GM19328 (cell line): Measurements from ENCODE around the gene GPT2.

Source experiments
- ATAC-seq: cut with Tn5 transposase; IDR thresholded peaks from one replicate; pipeline ENCODE4 v1.9.1; 2021; ENCODE audit warnings: mild to moderate bottlenecking, moderate library complexity; ENCODE audit not compliant: unreplicated experiment

Gene GPT2

GRCh38 chr16:46895399-46896313 lies 11.5 kb downstream of the GPT2 start:
- ATAC-seq = no peak

- ATAC-seq = no peak
These were observed 12.3 kb downstream of the GPT2 start for GRCh38 chr16:46896314-46896968.

GRCh38 chr16:46897471-46897870 lies 13.3 kb downstream of the GPT2 start:
- no peak for ATAC-seq

GRCh38 chr16:46898006-46898405 lies 13.8 kb downstream of the GPT2 start:
- no peak for ATAC-seq

GRCh38 chr16:46899443-46900143 lies 15.4 kb downstream of the GPT2 start:
- no peak for ATAC-seq

GRCh38 chr16:46900455-46901235 lies 16.5 kb downstream of the GPT2 start:
- ATAC-seq = no peak

GRCh38 chr16:46901709-46902108 lies 17.5 kb downstream of the GPT2 start:
- ATAC-seq = no peak

GRCh38 chr16:46903255-46903905 lies 19.2 kb downstream of the GPT2 start:
- ATAC-seq = no peak

- ATAC-seq = no peak
These were observed 20.3 kb downstream of the GPT2 start for GRCh38 chr16:46904471-46904870.

GRCh38 chr16:46906360-46907060 lies 22.3 kb downstream of the GPT2 start:
- no peak for ATAC-seq

- ATAC-seq = no peak
These were observed 23.1 kb downstream of the GPT2 start for GRCh38 chr16:46907061-46907774.

GRCh38 chr16:46908540-46909372 lies 24.6 kb downstream of the GPT2 start:
- no peak for ATAC-seq

- no peak for ATAC-seq
These were observed 26.9 kb downstream of the GPT2 start for GRCh38 chr16:46911038-46911437.

GRCh38 chr16:46911650-46912049 lies 27.5 kb downstream of the GPT2 start:
- no peak for ATAC-seq

- ATAC-seq = no peak
These were observed 30.5 kb downstream of the GPT2 start for GRCh38 chr16:46914556-46915201.

- no peak for ATAC-seq
These were observed 31.4 kb downstream of the GPT2 start for GRCh38 chr16:46915483-46916025.

- no peak for ATAC-seq
These were observed 32.8 kb downstream of the GPT2 start for GRCh38 chr16:46916980-46917379.
